ENCODE measurements around the gene CDKAL1.

- TF ChIP-seq RXRA (IDR thresholded peaks at IDR 0.05) (no peak), CTCF (IDR thresholded peaks at IDR 0.05; ENCODE audit: low read depth, low read length, missing input control) (no peak), ZBTB33 (IDR thresholded peaks at IDR 0.05) (no peak)
Measured at GRCh38 chr6:20583444-20583800, 49.2 kb downstream of the CDKAL1 start.

Data from liver (tissue), 3 donors.